Trophoblast cell (in vitro differentiated cells and primary cell): Measurements from ENCODE around the gene WFDC2.

ENCODE experiments used
- DNase-seq, 2 donors: peaks; one replicate each; pipeline ENCODE4 v3.0.0-alpha.2; 2016
- H2AFZ ChIP-seq: 2 replicates; pipeline ENCODE4 v1.6.1; 2013; ENCODE audit warnings: low read length, moderate library complexity, mild to moderate bottlenecking; ENCODE audit not compliant: insufficient read depth, poor library complexity
- H2AK5ac ChIP-seq: 2 replicates; pipeline ENCODE4 v1.6.1; 2013; ENCODE audit warnings: mild to moderate bottlenecking, low read length
- H2BK120ac ChIP-seq: 2 replicates; pipeline ENCODE4 v1.6.1; 2013; ENCODE audit warnings: low read length, mild to moderate bottlenecking, moderate library complexity; ENCODE audit not compliant: insufficient read depth, poor library complexity
- H2BK12ac ChIP-seq: 2 replicates; pipeline ENCODE4 v1.6.1; 2013; ENCODE audit warnings: mild to moderate bottlenecking, low read length, moderate library complexity
- H2BK5ac ChIP-seq: 2 replicates; pipeline ENCODE4 v1.6.1; 2013; ENCODE audit warnings: low read length, low read depth, moderate library complexity, mild to moderate bottlenecking; ENCODE audit not compliant: poor library complexity
- H3K14ac ChIP-seq: 2 replicates; pipeline ENCODE4 v1.6.1; 2013; ENCODE audit warnings: mild to moderate bottlenecking, low read length
- H3K18ac ChIP-seq: 2 replicates; pipeline ENCODE4 v1.6.1; 2013; ENCODE audit warnings: mild to moderate bottlenecking, low read length
- H3K23ac ChIP-seq: 2 replicates; pipeline ENCODE4 v1.6.1; 2013; ENCODE audit warnings: low read length
- H3K27ac ChIP-seq: 2 replicates; pipeline ENCODE4 v1.5.1; 2013; ENCODE audit warnings: low read depth, mild to moderate bottlenecking, inconsistent platforms, low read length, moderate library complexity
- H3K27me3 ChIP-seq: 2 replicates; pipeline ENCODE4 v1.6.1; 2013; ENCODE audit warnings: inconsistent platforms, mild to moderate bottlenecking, low read length, moderate library complexity; ENCODE audit not compliant: insufficient read depth
- H3K36me3 ChIP-seq, 2 experiments: 1 replicate in 1 of 2; 2 replicates in 1 of 2; pipeline ENCODE4 v1.6.1; 2013; ENCODE audit warnings: low read length in 2 of 2, mild to moderate bottlenecking in 2 of 2, moderate library complexity in 1 of 2; ENCODE audit not compliant: insufficient read depth in 2 of 2, control insufficient read depth in 1 of 2
- H3K4ac ChIP-seq: 2 replicates; pipeline ENCODE4 v1.6.1; 2013; ENCODE audit warnings: low read depth, mild to moderate bottlenecking, low read length, moderate library complexity
- H3K4me1 ChIP-seq, 2 experiments: 1 replicate in 1 of 2; 2 replicates in 1 of 2; pipeline ENCODE4 v1.6.1; 2013; ENCODE audit warnings: low read length in 2 of 2, mild to moderate bottlenecking in 2 of 2, moderate library complexity in 1 of 2; ENCODE audit not compliant: insufficient read depth in 2 of 2, control insufficient read depth in 1 of 2
- H3K4me2 ChIP-seq: 2 replicates; pipeline ENCODE4 v1.6.1; 2013; ENCODE audit warnings: inconsistent platforms, mild to moderate bottlenecking, low read length, moderate library complexity
- H3K4me3 ChIP-seq: 2 replicates; pipeline ENCODE4 v1.5.1; 2013; ENCODE audit warnings: mild to moderate bottlenecking, low read depth, low read length, inconsistent platforms
- H3K79me1 ChIP-seq: one replicate; pipeline ENCODE4 v1.6.1; 2013; ENCODE audit warnings: low read length
- H3K79me2 ChIP-seq: 2 replicates; pipeline ENCODE4 v1.6.1; 2013; ENCODE audit warnings: low read length, mild to moderate bottlenecking; ENCODE audit not compliant: control insufficient read depth, insufficient read depth, poor library complexity
- H3K9ac ChIP-seq: 2 replicates; pipeline ENCODE4 v1.6.1; 2013; ENCODE audit warnings: mild to moderate bottlenecking, low read length
- H3K9me3 ChIP-seq: 2 replicates; pipeline ENCODE4 v1.6.1; 2013; ENCODE audit warnings: low read depth, mild to moderate bottlenecking, control low read depth, inconsistent platforms, low read length; ENCODE audit not compliant: insufficient read depth
- H4K12ac ChIP-seq: 2 replicates; pipeline ENCODE4 v1.6.1; 2013; ENCODE audit warnings: low read depth, mild to moderate bottlenecking, low read length, moderate library complexity
- H4K8ac ChIP-seq: 2 replicates; pipeline ENCODE4 v1.6.1; 2013; ENCODE audit warnings: low read depth, mild to moderate bottlenecking, low read length, moderate library complexity
- H4K91ac ChIP-seq: one replicate; pipeline ENCODE4 v1.6.1; 2013; ENCODE audit warnings: low read depth, mild to moderate bottlenecking, low read length, moderate library complexity
- WGBS: extraction: QIAGEN DNeasy Blood & Tissue Kit; methylation state at CpG from one replicate; pipeline ENCODE4 v1.1.7; 2013; ENCODE audit warnings: missing lambda C conversion rate; ENCODE audit not compliant: insufficient read length, insufficient coverage; ENCODE audit errors: extremely low coverage; 5-methylcytosine and 5-hydroxymethylcytosine counted together

The WFDC2 gene

GRCh38 chr20:45503403-45503802, 33.9 kb downstream of the WFDC2 start:
- no peak overlapping the region for H4K12ac ChIP-seq
- no peak overlapping the region for H2AK5ac ChIP-seq
- no peaks in the 10 kb centered on the region for H3K4me1 ChIP-seq
- DNase-seq, result no peak
- no peaks in the 10 kb centered on the region for H3K9me3 ChIP-seq
- H3K14ac ChIP-seq, result no peak overlapping the region
- H2BK5ac ChIP-seq, result no peak overlapping the region
- no peak overlapping the region for H4K91ac ChIP-seq
- no peak overlapping the region for H4K8ac ChIP-seq
- H3K27ac ChIP-seq, result no peak overlapping the region
- no peak overlapping the region for H3K9ac ChIP-seq
- no peak overlapping the region for H3K4me2 ChIP-seq
- H2BK12ac ChIP-seq, result no peak overlapping the region
- no peaks in the 10 kb centered on the region for H3K79me2 ChIP-seq
- no CpG with 5 or more reads among the region's 2 CpGs for WGBS
- H3K18ac ChIP-seq, result no peak overlapping the region
- H3K79me1 ChIP-seq, result no peaks in the 10 kb centered on the region
- no peaks in the 10 kb centered on the region for H3K36me3 ChIP-seq
- H3K4me3 ChIP-seq, result no peak overlapping the region
- no peaks in the 10 kb centered on the region for H3K27me3 ChIP-seq
- no peak overlapping the region for H2BK120ac ChIP-seq
- no peak overlapping the region for H3K23ac ChIP-seq
- no peak overlapping the region for H3K4ac ChIP-seq
- H2AFZ ChIP-seq, result no peak overlapping the region

GRCh38 chr20:45506398-45506797, 36.8 kb downstream of the WFDC2 start:
- Histone ChIP-seq H3K18ac (no peak overlapping the region), H3K9me3 (no peaks in the 10 kb centered on the region), H3K9ac (no peak overlapping the region), H3K4me1 (peaks cover 0 to 2% of the 10 kb centered on the region in 2 experiments), H3K14ac (no peak overlapping the region), H3K27me3 (no peaks in the 10 kb centered on the region), H4K12ac (no peak overlapping the region), H2AFZ (no peak overlapping the region), H3K4ac (no peak overlapping the region), H4K8ac (no peak overlapping the region), H2BK120ac (no peak overlapping the region), H3K79me2 (no peaks in the 10 kb centered on the region), H2BK12ac (no peak overlapping the region), H2AK5ac (no peak overlapping the region), H2BK5ac (no peak overlapping the region), H3K4me2 (no peak overlapping the region), H4K91ac (no peak overlapping the region), H3K79me1 (no peaks in the 10 kb centered on the region), H3K36me3 (no peaks in the 10 kb centered on the region), H3K23ac (no peak overlapping the region), H3K27ac (no peak overlapping the region), H3K4me3 (no peak overlapping the region)
- no CpG with 5 or more reads among the region's 2 CpGs for WGBS
- DNase-seq, result no peak

GRCh38 chr20:45507011-45507820, 37.7 kb downstream of the WFDC2 start:
- no peak overlapping the region for H3K4ac ChIP-seq
- peaks cover 0 to 2% of the 10 kb centered on the region in 2 experiments for H3K4me1 ChIP-seq
- no peak overlapping the region for H3K14ac ChIP-seq
- no peak overlapping the region for H2AK5ac ChIP-seq
- no peaks in the 10 kb centered on the region for H3K79me2 ChIP-seq
- no peaks in the 10 kb centered on the region for H3K27me3 ChIP-seq
- no peak overlapping the region for H4K91ac ChIP-seq
- H4K12ac ChIP-seq, result no peak overlapping the region
- no peaks in the 10 kb centered on the region for H3K79me1 ChIP-seq
- H3K36me3 ChIP-seq, result no peaks in the 10 kb centered on the region
- no CpG with 5 or more reads among the region's 5 CpGs for WGBS
- H3K4me3 ChIP-seq, result no peak overlapping the region
- no peak overlapping the region for H2BK5ac ChIP-seq
- H2AFZ ChIP-seq, result no peak overlapping the region
- H3K18ac ChIP-seq, result no peak overlapping the region
- no peak overlapping the region for H3K23ac ChIP-seq
- H4K8ac ChIP-seq, result no peak overlapping the region
- H3K9ac ChIP-seq, result no peak overlapping the region
- no peak overlapping the region for H3K27ac ChIP-seq
- H2BK12ac ChIP-seq, result no peak overlapping the region
- H3K4me2 ChIP-seq, result no peak overlapping the region
- H2BK120ac ChIP-seq, result no peak overlapping the region
- H3K9me3 ChIP-seq, result no peaks in the 10 kb centered on the region
- no peak for DNase-seq

DNA sequence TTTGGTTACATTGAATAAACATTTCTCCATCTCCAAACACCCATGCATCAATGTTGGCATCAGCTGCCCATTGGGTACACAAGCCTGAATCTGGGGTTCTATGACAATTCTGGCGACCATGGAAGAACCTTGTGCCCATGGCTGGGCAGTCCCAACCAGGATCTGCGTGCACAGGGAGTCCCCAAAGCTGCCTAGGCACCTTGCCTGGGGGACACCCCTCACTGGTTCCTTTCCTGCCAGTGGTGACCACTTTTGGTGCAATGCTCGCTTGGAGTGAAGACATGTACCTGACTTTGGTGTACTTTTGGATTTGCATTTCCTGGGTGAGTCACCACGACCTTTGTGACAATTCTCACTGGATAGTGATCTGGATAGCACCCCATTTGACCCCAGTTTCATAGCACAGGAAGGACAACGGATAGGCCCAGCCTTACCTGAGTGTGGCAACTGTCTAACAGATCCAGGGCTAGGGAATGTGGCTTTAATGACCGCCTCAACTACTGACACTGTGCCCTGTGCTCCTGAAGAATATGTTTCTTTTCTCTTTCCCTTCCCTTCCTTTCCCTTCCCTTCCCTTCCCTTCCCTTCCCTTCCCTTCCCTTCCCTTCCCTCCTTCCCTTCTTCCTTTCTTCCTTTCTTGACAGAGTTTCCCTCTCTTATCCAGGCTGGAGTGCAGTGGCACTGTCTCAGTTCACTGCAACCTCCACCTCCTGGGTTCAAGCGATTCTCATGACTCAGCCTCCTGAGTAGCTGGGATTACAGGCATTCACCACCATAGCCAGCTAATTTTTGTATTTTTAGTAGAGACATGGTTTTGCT, 38.7 kb downstream of the WFDC2 start:
- H3K79me2 ChIP-seq, result no peaks in the 10 kb centered on the region
- no peak overlapping the region for H3K18ac ChIP-seq
- H3K27ac ChIP-seq, result no peak overlapping the region
- no peak overlapping the region for H3K4me3 ChIP-seq
- H3K14ac ChIP-seq, result no peak overlapping the region
- no peak for DNase-seq
- no peaks in the 10 kb centered on the region for H3K79me1 ChIP-seq
- no peaks in the 10 kb centered on the region for H3K36me3 ChIP-seq
- no peak overlapping the region for H4K12ac ChIP-seq
- no peak overlapping the region for H3K4me2 ChIP-seq
- H4K8ac ChIP-seq, result no peak overlapping the region
- no peak overlapping the region for H2AFZ ChIP-seq
- H3K9ac ChIP-seq, result no peak overlapping the region
- no peaks in the 10 kb centered on the region for H3K27me3 ChIP-seq
- no CpG with 5 or more reads among the region's 7 CpGs for WGBS
- no peak overlapping the region for H2BK12ac ChIP-seq
- peaks cover 0 to 2% of the 10 kb centered on the region in 2 experiments for H3K4me1 ChIP-seq
- H2BK5ac ChIP-seq, result no peak overlapping the region
- H3K9me3 ChIP-seq, result no peaks in the 10 kb centered on the region
- H3K4ac ChIP-seq, result no peak overlapping the region
- no peak overlapping the region for H4K91ac ChIP-seq
- H2AK5ac ChIP-seq, result no peak overlapping the region
- H2BK120ac ChIP-seq, result no peak overlapping the region
- H3K23ac ChIP-seq, result no peak overlapping the region
